Left cardiac atrium (tissue), 4 donors: ENCODE measurements around the gene NKTR. TPM values are rescaled to one million over a fixed set of nuclear protein-coding genes. Genes with fewer than 3 reads are reported as not detected.
"Not testable (repeated sequence)": the region's sequence is repeated elsewhere in the genome, so short reads cannot be mapped to it uniquely, and the experiment has no call there.

Source experiments
- ATAC-seq, 2 donors: fragments of 200-7000 bp; cut with Tn5 transposase; one replicate each; pipeline ENCODE4 v1.9.1; 2020; ENCODE audit warnings: mild to moderate bottlenecking in 2 of 2, moderate library complexity in 2 of 2
- DNase-seq: peaks from one replicate; pipeline ENCODE4 v3.0.0-alpha.2; 2020
- intact Hi-C, 2 donors: fragments of 100-400 bp; cut with DNase I; formaldehyde crosslinking; loops; one replicate each; pipeline versions ENCODE4 v1.14.1 to v1.15.1; 2022 to 2023
- total RNA-seq, 2 donors: library from RNA; stranded (reverse); fragmentation: NEBNext Ultra II Directional; extraction: Animal tissue kit (Norgen Biotek cat#: 25700); gene quantifications; one replicate each; pipeline ENCODE4 v1.2.1, GENCODE V29; 2021
- donor health status: DM: no; HTN: yes; CAD: no.
- donor health status: DM: no; HTN: yes; CAD: no; lungs with severe emphysema.
- donor health status: DM: yes; HTN: yes; CAD: no.
- donor health status: Dilated cardiomyopathy.

NKTR gene
- total RNA-seq, 2 donors from 2014 or later: 26.5 to 35.9 TPM

GRCh38 chr3:42590989-42591756 is 9.3 kb upstream of the NKTR start:
- DNase-seq (no peak), ATAC-seq (peak in 1 of 2 donors; percentile 28)
- intact Hi-C loops: no loop called here

DNA sequence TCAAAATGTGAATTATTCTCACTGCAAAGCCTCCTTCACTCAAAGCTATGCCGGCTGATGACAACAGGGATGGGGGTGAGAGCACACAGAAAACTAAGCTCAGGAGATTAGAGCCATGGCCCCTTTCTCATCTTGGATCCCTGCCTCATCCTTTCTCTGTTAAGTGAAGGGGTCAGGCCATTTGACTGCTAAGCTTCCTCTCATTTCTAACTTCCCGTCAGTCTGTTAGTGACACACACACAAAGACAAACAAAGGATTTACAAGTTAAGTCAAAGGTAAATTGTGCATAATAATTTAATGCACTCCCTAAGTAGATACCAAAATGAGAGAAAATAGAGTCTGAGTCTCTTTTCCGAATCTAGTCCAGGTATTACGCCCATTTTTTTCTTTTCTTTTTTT is 8.7 kb upstream of the NKTR start:
- ATAC-seq (no peak), DNase-seq (no peak)
- intact Hi-C loops: no loop called here

GRCh38 chr3:42593635-42594034 is 6.9 kb upstream of the NKTR start:
- intact Hi-C loops: no loop called here
- ATAC-seq (no peak), DNase-seq (no peak)

DNA sequence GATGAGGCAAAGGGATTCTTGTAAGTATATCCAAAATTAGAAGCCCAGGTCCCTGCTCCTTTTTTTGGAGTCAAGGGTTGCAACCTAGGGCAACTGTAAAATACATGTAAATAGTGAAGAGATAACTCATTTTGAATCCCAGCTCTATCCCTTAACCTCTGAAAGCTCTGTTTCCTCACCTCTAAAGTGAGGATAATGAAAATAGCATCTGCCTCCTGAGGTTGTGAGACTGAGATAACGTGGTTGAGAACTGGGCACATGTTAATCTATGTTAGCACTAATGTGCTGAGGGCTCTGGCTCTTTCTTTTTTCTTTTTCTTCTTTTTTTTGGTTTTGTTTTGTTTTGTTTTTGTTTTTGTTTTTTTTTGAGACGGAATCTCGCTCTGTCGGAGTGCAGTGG is 4.8 kb upstream of the NKTR start:
- intact Hi-C loops: no loop called here
- no peak for ATAC-seq
- no peak for DNase-seq

GRCh38 chr3:42597098-42597497 is 3.4 kb upstream of the NKTR start:
- DNase-seq, ATAC-seq, intact Hi-C loops: not testable (repeated sequence)

DNA sequence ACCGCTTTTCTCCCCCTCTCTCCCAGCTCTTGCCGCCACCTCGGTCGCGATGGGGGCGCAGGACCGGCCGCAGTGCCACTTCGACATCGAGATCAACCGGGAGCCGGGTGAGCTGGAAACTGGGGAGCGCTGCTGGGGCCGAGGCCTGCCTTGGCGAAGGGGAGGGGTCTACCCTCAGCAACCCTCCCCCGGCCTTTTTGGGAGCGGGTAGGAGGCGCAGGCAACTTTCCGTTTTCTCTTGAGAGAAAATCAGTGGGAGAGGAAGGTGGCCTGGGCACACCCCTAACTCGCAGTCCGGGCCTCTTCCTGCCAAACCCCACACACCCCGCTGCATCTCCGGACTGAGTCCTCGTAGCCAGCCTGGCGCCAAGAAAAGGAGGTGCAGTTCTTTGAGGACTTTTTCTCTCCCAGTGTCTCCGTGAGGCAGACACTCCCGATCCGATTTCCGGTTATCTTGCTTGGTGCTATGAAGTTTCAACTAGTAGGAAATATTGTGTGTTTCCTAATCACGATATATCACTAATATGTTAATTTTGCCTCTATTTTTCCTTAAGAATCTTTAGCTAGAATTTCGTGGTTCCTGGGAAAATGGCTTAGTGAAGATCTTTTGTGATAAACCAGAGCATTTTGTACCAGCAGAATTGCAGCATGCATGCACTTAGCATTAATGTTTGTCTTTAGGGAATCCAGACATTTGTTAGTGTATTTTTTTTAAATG is 631 bp downstream of the NKTR start:
- ATAC-seq: peak; percentile 52 to 80
- DNase-seq: peak; percentile 79
- intact Hi-C loops: no loop called here

GRCh38 chr3:42601896-42602581 is 1.6 kb downstream of the NKTR start:
- DNase-seq (no peak), ATAC-seq (no peak)
- intact Hi-C loops: no loop called here

DNA sequence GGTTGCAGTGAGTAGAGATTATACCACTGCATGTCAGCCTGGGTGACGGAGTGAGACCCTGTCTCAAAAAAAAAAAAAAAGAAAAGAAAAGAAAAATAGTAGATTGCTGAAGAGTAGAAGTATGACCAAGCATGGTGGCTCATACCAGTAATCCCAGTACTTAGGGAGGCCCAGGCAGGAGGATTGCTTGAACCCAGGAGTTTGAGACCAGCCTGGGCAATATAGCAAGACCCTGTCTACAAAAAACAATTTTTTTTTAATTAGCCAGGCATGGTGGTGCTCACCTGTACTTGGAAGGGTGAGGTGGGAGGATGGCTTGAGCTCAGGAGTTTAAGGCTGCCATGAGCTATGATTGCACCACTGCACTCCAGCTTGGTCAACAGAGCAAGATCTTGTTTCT is 2.5 kb downstream of the NKTR start:
- ATAC-seq: no peak
- intact Hi-C loops: no loop called here
- no peak for DNase-seq

- ATAC-seq (peak in 1 of 2 donors; percentile 41), DNase-seq (no peak)
- intact Hi-C loops: loop anchor here in 1 of 2 donors (5.0 kb wide), 1 partner anchor 42 kb away; no protein-coding TSS in a partner anchor
These were observed 5.2 kb downstream of the NKTR start for GRCh38 chr3:42605546-42606173.

DNA sequence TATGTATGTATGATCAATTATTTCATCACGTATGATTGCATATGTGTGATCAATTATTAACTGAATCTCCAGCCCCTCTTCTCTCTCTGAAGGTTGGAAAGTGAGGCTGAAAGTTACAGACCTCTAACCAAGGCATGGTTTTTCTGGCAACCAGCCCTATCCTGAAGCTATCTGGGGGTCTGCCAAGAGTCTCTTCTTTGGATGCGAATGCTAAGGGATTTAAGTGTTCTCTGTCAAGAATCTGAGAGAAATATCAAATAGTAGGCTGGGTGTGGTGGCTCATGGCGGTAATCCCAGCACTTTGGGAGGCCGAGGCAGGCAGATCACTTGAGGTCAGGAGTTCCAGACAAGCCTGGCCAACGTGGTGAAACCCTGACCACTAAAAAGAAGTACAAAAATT is 8.1 kb downstream of the NKTR start:
- ATAC-seq: peak; percentile 13 to 33
- intact Hi-C loops: loop anchor here in 1 of 2 donors (5.0 kb wide), 1 partner anchor 39 kb away; no protein-coding TSS in a partner anchor

GRCh38 chr3:42610976-42611375 is 10.5 kb downstream of the NKTR start:
- intact Hi-C loops: no loop called here
- no peak for ATAC-seq
- no peak for DNase-seq

More for the DNA sequence above, 8.1 kb downstream of the NKTR start:
- DNase-seq: no peak

DNA sequence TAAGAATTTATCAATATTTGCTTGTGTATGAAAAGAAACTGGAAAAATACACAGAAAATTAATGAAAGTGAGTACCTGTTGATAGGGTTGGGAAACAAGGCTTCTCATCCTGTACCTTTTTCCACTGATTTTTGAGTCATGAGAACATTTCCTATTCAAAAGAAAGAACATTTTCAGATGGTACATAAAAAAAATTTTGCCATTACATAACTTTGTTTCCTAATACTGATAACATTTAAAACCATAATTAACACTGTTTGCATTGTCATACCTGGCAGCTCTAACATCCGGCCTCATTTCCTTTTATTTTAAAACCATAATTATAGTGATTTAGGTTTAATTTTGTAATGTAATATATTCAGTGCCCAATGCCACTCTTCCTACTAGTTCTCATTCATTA is 11.7 kb downstream of the NKTR start:
- DNase-seq: no peak
- intact Hi-C loops: no loop called here
- no peak for ATAC-seq

GRCh38 chr3:42612928-42613327 is 12.4 kb downstream of the NKTR start:
- intact Hi-C loops: no loop called here
- DNase-seq: no peak
- no peak for ATAC-seq

DNA sequence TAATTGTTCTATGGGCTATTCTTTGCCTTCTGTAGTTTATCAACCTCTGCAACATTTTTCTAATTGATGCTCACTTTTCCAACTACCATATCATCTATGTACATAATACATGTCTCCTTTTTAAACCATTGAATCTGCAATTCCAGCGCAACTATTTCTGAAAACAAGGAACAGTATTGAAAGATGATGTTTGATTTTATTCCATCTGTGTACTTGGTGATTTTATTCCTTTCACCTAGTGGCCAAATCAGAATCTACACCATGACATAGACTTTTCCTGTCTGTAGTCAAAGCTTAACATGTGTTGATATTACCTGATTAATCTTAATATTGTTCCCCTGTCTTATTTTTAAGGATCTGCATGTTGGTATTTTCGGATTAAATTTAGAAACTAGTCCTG is 13.0 kb downstream of the NKTR start:
- ATAC-seq: no peak
- intact Hi-C loops: no loop called here

DNA sequence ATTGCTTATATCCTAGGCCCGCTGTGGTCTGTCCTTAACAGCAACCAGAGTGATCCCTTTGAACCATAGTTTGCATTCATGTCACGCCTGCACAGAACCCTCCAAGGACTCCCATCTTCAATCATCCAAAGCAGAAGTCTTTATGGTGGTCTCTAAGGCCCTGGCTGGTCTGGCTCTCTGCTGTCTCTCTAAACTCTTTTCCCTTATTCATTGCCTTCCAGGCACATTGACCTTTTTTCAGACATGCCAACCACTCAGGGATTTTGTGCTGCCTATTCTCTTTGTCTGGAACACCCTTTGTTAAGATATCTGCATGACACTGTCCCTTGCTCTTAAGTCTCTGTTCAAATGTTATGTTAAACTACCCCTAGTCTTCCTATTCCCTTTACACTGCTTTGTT is 31.1 kb downstream of the NKTR start:
- DNase-seq (no peak), ATAC-seq (no peak)
- intact Hi-C loops: no loop called here

More for the DNA sequence above, 13.0 kb downstream of the NKTR start:
- DNase-seq: no peak

DNA sequence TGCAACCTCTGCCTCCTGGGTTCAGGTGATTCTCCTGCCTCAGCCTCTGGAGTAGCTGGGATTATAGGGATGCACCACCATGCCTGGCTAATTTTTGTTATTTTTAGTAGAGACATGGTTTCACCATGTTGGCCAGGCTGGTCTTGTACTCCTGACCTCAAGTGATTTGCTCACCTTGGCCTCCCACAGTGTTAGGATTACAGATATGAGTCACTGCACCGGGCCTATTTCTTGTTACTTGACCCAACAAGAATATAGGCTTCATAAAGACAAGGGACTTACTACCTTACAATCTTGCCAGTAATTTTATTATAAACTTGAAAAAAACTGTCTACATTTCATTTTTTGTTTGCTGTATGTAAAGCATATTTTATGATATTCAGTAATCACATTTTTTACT is 31.7 kb downstream of the NKTR start:
- intact Hi-C loops: no loop called here

GRCh38 chr3:42633544-42633943 is 33.1 kb downstream of the NKTR start:
- ATAC-seq (no peak), DNase-seq (no peak)
- intact Hi-C loops: no loop called here

More for the DNA sequence above, 31.7 kb downstream of the NKTR start:
- DNase-seq: no peak
- ATAC-seq: no peak

GRCh38 chr3:42635111-42635510 is 34.6 kb downstream of the NKTR start:
- DNase-seq (no peak), ATAC-seq (no peak)
- intact Hi-C loops: no loop called here

DNA sequence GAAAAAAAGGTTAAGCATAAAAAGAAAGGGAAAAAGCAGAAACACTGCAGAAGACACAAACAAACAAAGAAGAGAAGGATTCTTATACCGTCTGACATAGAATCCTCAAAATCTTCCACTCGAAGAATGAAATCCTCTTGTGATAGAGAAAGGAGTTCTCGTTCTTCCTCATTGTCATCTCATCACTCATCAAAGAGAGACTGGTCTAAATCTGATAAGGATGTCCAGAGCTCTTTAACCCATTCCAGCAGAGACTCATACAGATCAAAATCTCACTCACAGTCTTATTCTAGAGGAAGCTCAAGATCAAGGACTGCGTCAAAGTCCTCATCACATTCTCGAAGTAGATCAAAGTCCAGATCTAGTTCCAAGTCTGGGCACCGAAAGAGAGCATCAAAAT is 36.5 kb downstream of the NKTR start:
- ATAC-seq (no peak), DNase-seq (no peak)
- intact Hi-C loops: no loop called here
